GM23338 (cell line): ENCODE data around the gene OSGIN1. TPM values are rescaled to one million over a fixed set of nuclear protein-coding genes. Genes with fewer than 3 reads are reported as not detected.

Source experiments
- ATAC-seq: fragments of 200-7000 bp; cut with Tn5 transposase; 3 replicates; pipeline ENCODE4 v1.9.1; 2020
- DNase-seq: peaks from one replicate; pipeline ENCODE4 v3.0.0-alpha.2; 2015; ENCODE audit warnings: low spot score
- H2AFZ ChIP-seq: fragments of 200-600 bp; sonication (generic); 2 replicates; pipeline ENCODE4 v1.8.0; 2016; ENCODE audit warnings: antibody characterized with exemption, mild to moderate bottlenecking, moderate library complexity
- H3F3A ChIP-seq: fragments of 200-600 bp; sonication (generic); replicated peaks from 2 replicates; pipeline ENCODE4 v1.8.0; 2017; ENCODE audit warnings: antibody characterized with exemption, mixed run types, low read depth
- H3K27ac ChIP-seq: fragments of 200-600 bp; sonication (generic); 2 replicates; pipeline ENCODE4 v1.6.1; 2016; ENCODE audit warnings: low read depth
- H3K27me3 ChIP-seq: fragments of 200-600 bp; sonication (generic); 2 replicates; pipeline ENCODE4 v1.8.0; 2016; ENCODE audit warnings: mild to moderate bottlenecking, mixed run types, moderate library complexity; ENCODE audit not compliant: insufficient read depth
- H3K36me3 ChIP-seq: fragments of 200-600 bp; sonication (generic); 2 replicates; pipeline ENCODE4 v1.8.0; 2016; ENCODE audit warnings: mild to moderate bottlenecking; ENCODE audit not compliant: insufficient read depth
- H3K4me1 ChIP-seq: fragments of 200-600 bp; sonication (generic); 2 replicates; pipeline ENCODE4 v1.8.0; 2016; ENCODE audit warnings: mild to moderate bottlenecking, moderate library complexity; ENCODE audit not compliant: insufficient read depth
- H3K4me2 ChIP-seq: fragments of 200-600 bp; sonication (generic); 2 replicates; pipeline ENCODE4 v1.7.1; 2017; ENCODE audit warnings: mixed run types
- H3K4me3 ChIP-seq: fragments of 200-600 bp; sonication (generic); 2 replicates; pipeline ENCODE4 v1.6.1; 2016; ENCODE audit warnings: mixed run types
- H3K79me2 ChIP-seq: fragments of 200-600 bp; sonication (generic); replicated peaks from 2 replicates; pipeline ENCODE4 v1.8.0; 2017; ENCODE audit warnings: mild to moderate bottlenecking; ENCODE audit not compliant: insufficient read depth
- H3K9me2 ChIP-seq: fragments of 200-600 bp; sonication (generic); 2 replicates; pipeline ENCODE4 v1.8.0; 2017; ENCODE audit not compliant: insufficient read depth
- H4K20me1 ChIP-seq: fragments of 200-600 bp; sonication (generic); replicated peaks from 2 replicates; pipeline ENCODE4 v1.8.0; 2017; ENCODE audit warnings: mild to moderate bottlenecking; ENCODE audit not compliant: insufficient read depth
- H3K27ac Mint-ChIP-seq: 2 replicates; pipeline ENCODE4 v1.8.0; 2020; ENCODE audit warnings: inconsistent platforms, mild to moderate bottlenecking, moderate library complexity, mixed read lengths
- H3K27me3 Mint-ChIP-seq: 3 replicates; pipeline ENCODE4 v1.8.0; 2022; ENCODE audit warnings: low read depth, mild to moderate bottlenecking, moderate library complexity, mixed read lengths, inconsistent platforms; ENCODE audit not compliant: insufficient read depth, poor library complexity
- H3K36me3 Mint-ChIP-seq: 3 replicates; pipeline ENCODE4 v1.8.0; 2021; ENCODE audit warnings: low read depth, mild to moderate bottlenecking, inconsistent platforms, moderate library complexity, mixed read lengths
- H3K4me1 Mint-ChIP-seq: 3 replicates; pipeline ENCODE4 v1.8.0; 2020; ENCODE audit warnings: mild to moderate bottlenecking, inconsistent platforms, mixed read lengths
- H3K4me3 Mint-ChIP-seq: 3 replicates; pipeline ENCODE4 v1.8.0; 2021; ENCODE audit warnings: moderate library complexity, mild to moderate bottlenecking, inconsistent platforms, mixed read lengths
- H3K9me3 Mint-ChIP-seq: 3 replicates; pipeline ENCODE4 v1.8.0; 2020; ENCODE audit warnings: moderate library complexity, mild to moderate bottlenecking, inconsistent platforms, mixed read lengths
- CREB1 ChIP-seq: fragments of 250-450 bp; sonication (Bioruptor Pico); IDR thresholded peaks from 2 replicates; pipeline ENCODE4 v1.5.0; 2020; ENCODE audit warnings: low read depth, mild to moderate bottlenecking, moderate library complexity
- CTCF ChIP-seq, 2 experiments: fragments of 200-600 bp in 1 of 2; sonication (generic) in 1 of 2; conservative IDR thresholded peaks; 2 replicates each; pipeline versions ENCODE4 v1.5.1 to v1.6.1; 2016 to 2017; ENCODE audit warnings: antibody characterized with exemption in 2 of 2, low read depth in 2 of 2, mild to moderate bottlenecking in 2 of 2, moderate library complexity in 1 of 2
- ETS1 ChIP-seq: IDR thresholded peaks from 2 replicates; pipeline ENCODE4 v1.6.1; 2016; ENCODE audit warnings: antibody characterized with exemption
- EZH2 ChIP-seq: fragments of 200-600 bp; sonication (generic); IDR thresholded peaks from one replicate; pipeline ENCODE4 v1.8.0; 2017; ENCODE audit warnings: antibody characterized with exemption, mild to moderate bottlenecking, low read depth; ENCODE audit not compliant: unreplicated experiment
- EZH2phosphoT487 ChIP-seq: fragments of 200-600 bp; sonication (generic); IDR thresholded peaks from one replicate; pipeline ENCODE4 v1.8.1; 2018; ENCODE audit warnings: antibody characterized with exemption; ENCODE audit not compliant: unreplicated experiment
- JUNB ChIP-seq: IDR thresholded peaks from one replicate; pipeline ENCODE4 v1.6.1; 2016; ENCODE audit warnings: antibody characterized with exemption; ENCODE audit not compliant: unreplicated experiment
- NANOG ChIP-seq: IDR thresholded peaks from 2 replicates; pipeline ENCODE4 v1.6.1; 2016; ENCODE audit warnings: antibody characterized with exemption, borderline replicate concordance
- POLR2AphosphoS5 ChIP-seq: IDR thresholded peaks from 2 replicates; pipeline ENCODE4 v1.6.1; 2016; ENCODE audit warnings: antibody characterized with exemption, low read depth
- REST ChIP-seq: IDR thresholded peaks from one replicate; pipeline ENCODE4 v1.6.1; 2018; ENCODE audit warnings: antibody characterized with exemption; ENCODE audit not compliant: unreplicated experiment
- STAT1 ChIP-seq: IDR thresholded peaks from one replicate; pipeline ENCODE4 v1.6.1; 2016; ENCODE audit warnings: antibody characterized with exemption; ENCODE audit not compliant: unreplicated experiment
- ZNF114 ChIP-seq: fragments of 250-450 bp; sonication (Bioruptor Pico); IDR thresholded peaks from 2 replicates; pipeline ENCODE4 v1.5.0; 2020; ENCODE audit warnings: mild to moderate bottlenecking, moderate library complexity
- ZNF331 ChIP-seq: fragments of 250-450 bp; sonication (Bioruptor Pico); IDR thresholded peaks from 2 replicates; pipeline ENCODE4 v1.5.0; 2020; ENCODE audit warnings: low read depth, mild to moderate bottlenecking, moderate library complexity
- ZNF462 ChIP-seq: fragments of 250-450 bp; sonication (Bioruptor Pico); IDR thresholded peaks from 2 replicates; pipeline ENCODE4 v1.5.0; 2020; ENCODE audit warnings: mild to moderate bottlenecking, moderate library complexity
- polyA plus RNA-seq: library from polyadenylated mRNA; unstranded; fragments of >200 nt; fragmentation: Nextera tagmentation; extraction: Ambion mirVana; gene quantifications from 2 replicates; pipeline ENCODE4 v1.2.1, GENCODE V29; 2016
- total RNA-seq: library from RNA; depleted of rRNA; stranded (reverse); fragments of >200 nt; shearing (Covaris generic); gene quantifications from 2 replicates; pipeline ENCODE4 v1.2.3, GENCODE V29; 2014

The OSGIN1 gene
- total and polyA plus RNA-seq, 2 experiments from 2014 or later = 0.32 to 1.6 TPM

GRCh38 chr16:83989300-83989699 lies 36.3 kb downstream of the OSGIN1 start:
- Histone ChIP-seq H3K9me2 (no peaks in the 10 kb centered on the region), H3K27ac (no peak overlapping the region), H3K4me2 (no peak overlapping the region), H4K20me1 (no peaks in the 10 kb centered on the region), H3F3A (no peaks in the 10 kb centered on the region), H3K4me3 (no peak overlapping the region), H3K36me3 (no peaks in the 10 kb centered on the region), H3K79me2 (no peaks in the 10 kb centered on the region), H3K4me1 (no peaks in the 10 kb centered on the region), H2AFZ (no peak overlapping the region), H3K27me3 (no peaks in the 10 kb centered on the region)
- no peaks in the 10 kb centered on the region for H3K36me3 Mint-ChIP-seq
- no peaks in the 10 kb centered on the region; the same call in 2 of the 3 replicates for H3K9me3 Mint-ChIP-seq
- no peak overlapping the region for H3K4me3 Mint-ChIP-seq
- DNase-seq (no peak), ATAC-seq (no peak)
- H3K27ac Mint-ChIP-seq = no peak overlapping the region
- H3K27me3 Mint-ChIP-seq = peaks cover 12% of the 10 kb centered on the region
- TF ChIP-seq ZNF331 (CRISPR knock-in tag) (no peak), JUNB (no peak), REST (no peak), CREB1 (CRISPR knock-in tag) (no peak), NANOG (no peak), STAT1 (no peak), ZNF114 (CRISPR knock-in tag) (no peak), CTCF (conservative IDR thresholded peaks at IDR 0.05; ENCODE audit: low read depth in 2 of 2) (no peak), POLR2AphosphoS5 (no peak), ZNF462 (CRISPR knock-in tag) (no peak), EZH2phosphoT487 (no peak), ETS1 (no peak), EZH2 (no peak)
- H3K4me1 Mint-ChIP-seq = peaks cover 9% of the 10 kb centered on the region; the same call in 1 of the 3 replicates
